Measurements from ENCODE around the gene LAMA1.

GRCh38 chr18:7105268-7105667 lies 12.3 kb downstream of the LAMA1 start:
- TF ChIP-seq CTCF (IDR thresholded peaks at IDR 0.05; ENCODE audit: low read length) (no peak), EZH2phosphoT487 (IDR thresholded peaks at IDR 0.05; ENCODE audit: low read length) (no peak)

Measured in MM.1S (cell line).